NCI-H345 (cell line): ENCODE results near the gene TMEM256.
A peak's percentile ranks its signal among the peaks of the same experiment; 100 is the strongest.
"Not testable (repeated sequence)": the region's sequence is repeated elsewhere in the genome, so short reads cannot be mapped to it uniquely, and the experiment has no call there.

ENCODE experiments used
- DNase-seq: peaks from one replicate; lab custom pipeline; 2025; lab: John Stamatoyannopoulos, UW

Gene TMEM256

GRCh38 chr17:7383371-7383741 is 20.5 kb downstream of the TMEM256 start:
- DNase-seq = no peak

DNA sequence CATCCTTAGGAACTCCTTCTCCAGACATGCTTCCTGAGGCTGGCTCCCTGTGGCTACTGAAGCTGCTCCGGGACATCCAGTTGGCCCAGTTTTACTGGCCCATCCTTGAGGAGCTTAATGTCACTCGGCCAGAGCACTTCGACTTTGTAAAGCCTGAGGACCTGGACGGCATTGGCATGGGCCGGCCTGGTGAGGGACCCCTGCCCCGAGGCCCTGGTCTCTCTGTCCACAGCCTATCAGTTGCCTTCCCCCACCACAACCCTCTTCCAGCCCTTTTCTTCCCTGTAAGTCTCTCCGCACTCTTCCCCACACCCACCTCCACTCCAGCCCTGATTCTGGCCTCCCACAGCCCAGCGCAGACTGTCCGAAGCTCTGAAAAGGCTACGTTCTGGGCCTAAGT is 21.0 kb downstream of the TMEM256 start:
- no peak for DNase-seq

DNA sequence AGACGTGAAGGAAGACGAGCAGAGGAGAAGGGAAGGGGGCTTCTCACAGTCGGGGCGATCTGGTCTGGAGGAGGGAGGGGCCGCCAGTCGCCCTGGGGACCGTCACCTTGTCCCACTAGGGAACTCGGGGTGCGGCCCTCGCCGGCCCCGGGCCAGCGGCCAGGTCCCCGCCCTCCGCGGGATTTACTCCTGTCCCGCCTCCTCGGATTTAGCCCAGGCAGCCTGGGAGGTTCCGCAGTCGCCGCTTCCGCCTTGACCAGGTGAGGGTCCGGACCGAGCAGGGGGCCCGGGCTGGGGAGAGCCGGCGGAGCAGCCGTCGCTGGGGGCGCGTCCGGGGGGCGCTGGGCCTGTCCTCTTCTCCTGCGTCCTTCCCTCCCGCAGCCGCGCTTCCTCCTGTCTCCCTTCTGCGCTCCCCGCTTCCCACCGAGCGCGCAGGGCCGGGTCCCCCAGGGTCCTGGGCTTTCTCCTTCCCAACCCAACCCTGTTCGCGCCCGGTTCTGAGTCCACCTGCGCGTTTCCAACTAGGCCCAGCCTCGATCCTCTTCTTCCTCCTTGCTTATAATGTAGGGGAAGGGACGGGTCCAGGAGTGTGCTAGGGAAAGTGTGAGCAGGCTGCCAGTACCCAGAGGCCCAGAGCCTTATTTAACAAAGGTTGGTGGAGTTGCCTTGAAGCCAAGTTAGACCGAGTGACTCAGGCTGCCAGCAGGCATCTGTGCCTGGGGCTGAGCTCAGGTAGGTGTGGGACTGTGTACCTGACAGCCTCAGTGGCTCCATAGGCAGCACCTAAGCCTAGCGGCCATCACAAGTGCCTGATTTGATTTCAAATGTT is 22.8 kb downstream of the TMEM256 start, which contains the start of gene TNK1:
Gene TNK1 (plus strand): TSS at position 235 of the 829 bp plus-strand sequence. CDS start 1,838 bp downstream, outside the sequence.
- DNase-seq = peak; percentile 1

DNA sequence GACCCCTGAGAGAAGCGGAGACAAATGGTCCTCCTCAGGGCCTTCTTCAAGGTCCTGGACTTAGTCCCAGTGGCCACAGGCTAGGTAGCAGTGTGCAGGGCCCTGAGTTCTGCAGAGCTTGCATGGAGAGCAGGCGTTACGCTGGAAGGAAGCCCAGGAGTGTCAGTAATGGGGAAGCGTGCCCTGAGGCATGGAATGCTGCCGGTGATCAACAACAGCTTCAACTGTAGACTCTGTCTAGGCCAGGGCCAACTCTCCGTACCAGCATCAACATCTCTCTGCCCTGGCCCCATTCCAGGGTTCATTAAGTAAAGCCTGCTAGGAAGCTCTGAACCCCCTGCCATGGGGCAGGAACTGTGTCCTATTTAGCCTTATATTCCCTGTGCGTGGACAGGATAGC is 23.6 kb downstream of the TMEM256 start:
- DNase-seq = peak; percentile 41

DNA sequence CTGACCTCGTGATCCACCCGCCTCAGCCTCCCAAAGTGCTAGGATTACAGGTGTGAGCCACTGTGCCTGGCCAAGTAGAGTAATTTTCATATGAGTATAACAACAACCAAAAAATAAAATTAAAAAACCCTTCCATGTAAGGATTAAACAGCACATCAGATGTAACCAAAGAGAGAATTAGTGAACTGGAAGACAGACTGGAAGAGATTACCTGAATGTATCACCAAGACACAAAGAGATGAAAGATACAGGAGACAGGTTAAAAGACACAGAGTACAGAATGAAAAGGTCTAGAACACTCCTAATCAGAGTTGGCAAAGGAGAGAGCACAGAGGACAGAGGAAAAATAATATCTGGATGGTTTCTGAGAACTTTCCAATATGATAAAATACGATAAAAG is 24.8 kb downstream of the TMEM256 start:
- DNase-seq = no peak

- DNase-seq = no peak
Observed at GRCh38 chr17:7374353-7374752, 29.5 kb downstream of the TMEM256 start.

- DNase-seq = no peak
Observed at GRCh38 chr17:7370853-7371252, 33.0 kb downstream of the TMEM256 start.

GRCh38 chr17:7369825-7370224 is 34.1 kb downstream of the TMEM256 start:
- DNase-seq = no peak

DNA sequence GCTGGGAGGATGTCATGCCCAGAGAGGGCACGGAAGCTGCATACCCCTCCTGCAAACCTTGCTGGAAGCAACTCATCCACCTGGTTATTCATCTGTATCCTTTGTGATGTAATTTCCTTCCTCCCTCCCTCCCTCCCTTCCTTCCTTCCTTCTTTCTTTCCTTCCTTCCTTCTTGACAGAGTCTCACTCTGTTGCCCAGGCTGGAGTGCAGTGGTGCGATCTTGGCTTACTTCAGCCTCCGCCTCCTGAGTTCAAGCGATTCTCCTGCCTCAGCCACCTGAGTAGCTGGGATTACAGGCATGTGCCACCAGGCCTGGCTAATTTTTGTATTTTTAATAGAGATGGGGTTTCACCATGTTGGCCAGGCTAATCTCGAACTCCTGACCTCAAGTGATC is 35.3 kb downstream of the TMEM256 start:
- not testable (repeated sequence) for DNase-seq

DNA sequence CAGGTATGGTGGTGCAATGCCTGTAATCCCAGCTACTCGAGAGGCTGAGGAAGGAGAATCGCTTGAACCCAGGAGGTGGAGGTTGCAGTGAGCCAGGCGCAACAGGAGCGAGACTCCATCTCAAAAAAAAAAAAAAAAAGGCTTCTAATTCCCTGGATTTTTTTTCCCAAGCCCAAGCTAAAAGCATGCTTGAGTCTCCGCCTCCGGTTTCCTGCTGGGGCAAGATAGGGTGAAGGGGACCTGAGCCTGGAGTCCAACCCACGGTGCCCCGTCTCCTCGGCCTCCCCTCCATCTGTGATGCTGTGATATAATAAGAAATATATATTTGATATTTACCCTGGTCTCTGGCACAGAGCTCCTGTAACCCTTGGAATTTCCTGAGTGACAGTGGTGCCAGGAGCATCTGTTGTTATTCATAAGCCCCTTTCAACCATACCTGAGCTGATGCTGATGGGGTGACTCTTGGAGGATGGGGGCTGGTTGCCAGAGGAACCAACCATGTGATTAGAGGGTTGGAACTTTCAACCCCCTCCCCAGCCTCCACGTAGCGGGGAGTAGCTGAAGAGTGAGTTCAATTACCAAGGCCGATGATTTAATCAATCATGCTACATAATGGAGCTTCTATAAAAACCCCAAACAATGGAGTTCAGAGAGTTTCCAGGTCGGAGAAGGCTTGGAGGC is 35.8 kb downstream of the TMEM256 start:
- no peak for DNase-seq

- no peak for DNase-seq
Observed at GRCh38 chr17:7367083-7367482, 36.8 kb downstream of the TMEM256 start.

GRCh38 chr17:7365963-7366362 is 37.9 kb downstream of the TMEM256 start:
- DNase-seq = not testable (repeated sequence)

GRCh38 chr17:7363311-7363710 is 40.6 kb downstream of the TMEM256 start:
- no peak for DNase-seq

- DNase-seq = no peak
Observed at GRCh38 chr17:7361906-7362305, 42.0 kb downstream of the TMEM256 start.

GRCh38 chr17:7357381-7357780 is 46.5 kb downstream of the TMEM256 start:
- no peak for DNase-seq

DNA sequence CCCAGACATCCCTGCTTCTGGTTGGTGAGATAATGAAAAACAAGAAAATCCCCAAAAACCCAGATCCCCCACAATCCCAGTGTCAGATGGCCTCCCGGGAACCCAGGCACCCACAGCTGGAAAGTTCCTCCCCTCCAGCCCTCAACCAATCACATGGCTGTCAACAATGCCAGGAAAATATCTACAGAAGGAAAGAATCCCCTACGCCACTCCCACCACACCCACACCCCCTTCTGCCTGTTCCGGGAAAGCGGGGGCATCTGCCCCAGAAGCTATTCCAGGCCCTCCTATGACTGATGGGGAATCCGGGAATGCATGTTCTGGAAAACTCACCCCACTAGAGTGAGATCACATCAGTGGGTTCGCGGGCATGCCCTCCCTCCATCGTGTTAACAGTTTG is 47.1 kb downstream of the TMEM256 start:
- DNase-seq = no peak

DNA sequence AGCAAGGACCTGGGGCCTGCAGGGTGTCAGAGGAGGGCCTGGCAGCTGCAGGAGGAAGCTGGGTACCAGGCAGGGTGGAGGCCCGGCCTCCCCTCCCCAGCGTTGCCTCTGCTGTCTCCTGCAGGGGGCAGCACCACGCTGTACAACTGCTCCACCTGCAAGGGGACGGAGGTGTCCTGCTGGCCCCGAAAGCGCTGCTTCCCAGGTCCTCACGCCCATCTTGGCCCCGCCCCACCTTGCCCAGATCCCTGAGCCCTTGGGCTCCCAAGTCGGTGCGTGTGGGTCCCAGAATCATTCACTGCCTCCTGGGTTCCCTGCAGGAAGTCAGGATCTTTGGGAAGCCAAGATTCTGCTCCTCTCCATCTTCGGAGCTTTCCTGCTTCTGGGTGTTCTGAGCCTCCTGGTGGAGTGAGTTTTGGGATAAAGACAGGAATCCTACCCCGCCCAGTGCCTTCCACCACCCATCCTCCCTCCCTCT is 47.8 kb downstream of the TMEM256 start:
- DNase-seq = peak; percentile 66

DNA sequence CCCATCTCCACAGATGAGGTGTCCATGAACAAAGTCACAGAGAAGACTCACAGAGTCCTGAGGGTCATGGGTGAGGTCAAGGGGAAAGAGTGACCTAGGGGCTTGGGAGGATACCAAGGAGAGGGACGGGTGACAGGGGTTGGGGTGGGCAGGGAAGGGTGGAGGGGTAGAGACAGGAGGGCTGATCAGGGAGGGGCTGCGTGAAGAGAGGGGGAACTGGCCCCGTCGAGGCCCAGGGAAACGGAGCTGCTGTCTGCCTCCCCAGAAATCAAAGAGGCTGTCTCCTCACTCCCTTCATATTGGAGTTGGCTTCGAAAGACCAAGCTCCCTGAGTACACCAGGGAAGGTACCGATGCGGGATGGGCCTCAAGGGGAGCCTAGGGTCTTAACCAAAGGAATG is 48.3 kb downstream of the TMEM256 start:
- DNase-seq = no peak

DNA sequence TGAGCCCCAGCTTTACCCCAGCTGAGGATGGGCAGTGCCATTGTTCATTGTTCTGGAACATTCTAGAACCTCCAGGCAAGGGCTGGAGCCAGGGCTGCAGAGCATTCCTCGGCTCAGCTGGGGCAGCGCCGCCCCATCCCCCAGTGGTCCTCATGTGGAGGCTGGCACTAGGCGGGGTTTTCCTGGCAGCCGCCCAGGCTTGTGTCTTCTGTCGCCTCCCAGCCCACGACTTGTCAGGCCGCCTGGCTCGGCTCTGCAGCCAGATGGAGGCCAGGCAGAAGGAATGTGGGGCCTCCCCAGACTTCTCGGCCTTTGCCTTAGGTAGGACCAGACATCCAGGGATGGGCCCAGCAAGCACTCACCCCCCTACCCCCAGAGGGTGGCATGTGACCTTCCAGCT is 48.8 kb downstream of the TMEM256 start, which contains the start of gene TMEM95:
Gene TMEM95 (plus strand): TSS at position 104 of the 400 bp plus-strand sequence. CDS start 49 bp downstream, at position 153.
- peak; percentile 2 for DNase-seq

GRCh38 chr17:7354262-7354843 is 49.5 kb downstream of the TMEM256 start:
- peak; percentile 20 for DNase-seq
